Adipocyte (in vitro differentiated cells): Measurements from ENCODE around the gene CAPN3.
"Not testable (repeated sequence)": the region's sequence is repeated elsewhere in the genome, so short reads cannot be mapped to it uniquely, and the experiment has no call there.

Source experiments
- DNase-seq: peaks from one replicate; pipeline ENCODE4 v3.0.0-alpha.2; 2015; ENCODE audit warnings: low read depth
- H3K27me3 ChIP-seq: replicated peaks from 2 replicates; pipeline ENCODE4 v1.7.0; 2013; ENCODE audit warnings: mild to moderate bottlenecking, low read length, moderate library complexity; ENCODE audit not compliant: control insufficient read depth, insufficient read depth
- H3K36me3 ChIP-seq: 2 replicates; pipeline ENCODE4 v1.7.0; 2013; ENCODE audit warnings: low read length, mild to moderate bottlenecking, moderate library complexity; ENCODE audit not compliant: control insufficient read depth, insufficient read depth, severe bottlenecking
- H3K4me1 ChIP-seq: 2 replicates; pipeline ENCODE4 v1.7.0; 2013; ENCODE audit warnings: mild to moderate bottlenecking, low read length, moderate library complexity; ENCODE audit not compliant: control insufficient read depth, insufficient read depth
- H3K4me3 ChIP-seq: 2 replicates; pipeline ENCODE4 v1.7.0; 2013; ENCODE audit warnings: mild to moderate bottlenecking, low read length, moderate library complexity
- H3K9ac ChIP-seq: 2 replicates; pipeline ENCODE4 v1.7.0; 2013; ENCODE audit warnings: mild to moderate bottlenecking, low read length, moderate library complexity
- H3K9me3 ChIP-seq: 2 replicates; pipeline ENCODE4 v1.7.0; 2013; ENCODE audit warnings: mild to moderate bottlenecking, low read length, moderate library complexity; ENCODE audit not compliant: control insufficient read depth

CAPN3 gene

DNA sequence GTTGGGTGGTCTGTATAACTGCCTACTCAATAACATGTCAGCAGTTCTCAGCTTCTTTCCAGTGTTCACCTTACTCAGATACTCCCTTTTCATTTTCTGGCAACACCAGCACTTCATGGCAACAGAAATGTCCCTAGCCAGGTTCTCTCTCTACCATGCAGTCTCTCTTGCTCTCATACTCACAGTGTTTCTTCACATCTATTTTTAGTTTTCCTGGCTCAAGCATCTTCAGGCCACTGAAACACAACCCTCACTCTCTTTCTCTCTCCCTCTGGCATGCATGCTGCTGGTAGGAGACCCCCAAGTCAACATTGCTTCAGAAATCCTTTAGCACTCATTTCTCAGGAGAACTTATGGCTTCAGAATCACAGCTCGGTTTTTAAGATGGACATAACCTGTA is at the start of gene CAPN3:
Gene CAPN3 (plus strand): TSS at position 253 of the 400 bp plus-strand sequence. CDS start 305 bp downstream, outside the sequence.
- no peak for DNase-seq
- no peaks in the 10 kb centered on the region for H3K9me3 ChIP-seq
- no peaks in the 10 kb centered on the region for H3K4me1 ChIP-seq
- no peaks in the 10 kb centered on the region for H3K27me3 ChIP-seq
- peaks cover 22% of the 10 kb centered on the region for H3K36me3 ChIP-seq
- H3K9ac ChIP-seq: no peak within 1 kb of the TSS
- no peak within 1 kb of the TSS for H3K4me3 ChIP-seq

DNA sequence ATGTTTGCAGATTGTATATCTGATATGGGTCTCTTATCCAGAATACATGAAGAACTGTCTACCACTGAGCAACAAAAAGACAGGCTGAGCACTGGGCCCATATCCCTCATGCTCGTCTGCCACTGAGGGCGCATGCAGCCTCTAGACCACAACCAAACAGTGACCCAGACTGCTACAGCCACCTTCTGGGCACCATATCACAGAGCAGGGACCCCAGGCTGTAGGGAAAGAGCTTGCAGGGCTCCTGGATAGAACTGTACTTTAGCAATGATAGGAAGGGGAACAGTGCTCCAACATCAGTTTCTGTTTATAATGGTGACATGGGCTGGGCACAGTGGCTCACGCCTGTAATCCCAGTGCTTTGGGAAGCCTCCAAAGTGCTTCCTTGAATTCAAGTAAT is 45.8 kb upstream of the CAPN3 start:
- H3K9me3 ChIP-seq: no peaks in the 10 kb centered on the region
- peaks cover 36% of the 10 kb centered on the region for H3K36me3 ChIP-seq
- no peaks in the 10 kb centered on the region for H3K27me3 ChIP-seq
- no peak overlapping the region for H3K9ac ChIP-seq
- H3K4me3 ChIP-seq: no peak overlapping the region
- no peak for DNase-seq
- H3K4me1 ChIP-seq: no peaks in the 10 kb centered on the region

DNA sequence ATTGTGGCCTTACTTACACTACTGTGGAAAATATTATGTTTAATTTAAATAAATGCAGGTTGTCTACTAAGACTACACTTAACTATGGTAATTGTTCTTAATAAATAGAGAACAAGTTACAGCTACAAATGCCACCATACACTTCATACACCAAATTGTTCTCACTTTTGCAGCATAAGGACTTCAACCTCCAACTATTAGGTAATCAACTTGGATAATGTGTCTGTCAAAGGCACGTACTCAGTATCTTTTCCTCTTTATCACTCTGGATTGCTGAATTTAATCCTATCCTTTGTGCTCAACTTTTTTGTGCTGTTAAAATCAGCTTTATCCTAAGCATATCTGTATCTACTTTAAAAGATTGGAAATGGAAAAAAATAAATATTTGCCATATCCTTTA is 44.5 kb upstream of the CAPN3 start:
- Histone ChIP-seq H3K4me1 (no peaks in the 10 kb centered on the region), H3K4me3 (no peak overlapping the region), H3K9me3 (no peaks in the 10 kb centered on the region), H3K9ac (no peak overlapping the region), H3K27me3 (no peaks in the 10 kb centered on the region), H3K36me3 (peaks cover 30% of the 10 kb centered on the region)
- no peak for DNase-seq

DNA sequence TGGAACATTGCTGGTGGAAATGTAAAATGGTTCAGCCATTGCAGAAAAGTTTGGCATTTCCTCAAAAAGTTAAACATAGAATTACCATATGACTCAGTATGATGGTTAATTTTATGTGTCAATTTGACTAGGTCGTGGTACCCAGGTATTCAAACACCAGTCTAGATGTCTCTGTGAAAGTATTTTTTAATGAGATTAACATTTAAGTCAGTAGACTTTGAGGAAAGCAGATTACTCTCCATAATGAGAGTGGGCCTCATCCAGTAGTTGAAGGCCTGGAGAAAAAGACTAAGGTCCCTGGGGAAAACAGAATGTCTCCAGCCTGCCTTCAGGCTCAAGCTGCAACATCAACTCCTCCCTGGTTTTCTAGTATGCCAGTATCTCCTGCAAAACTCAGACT is 43.8 kb upstream of the CAPN3 start:
- no peaks in the 10 kb centered on the region for H3K4me1 ChIP-seq
- H3K9me3 ChIP-seq: no peaks in the 10 kb centered on the region
- H3K36me3 ChIP-seq: peaks cover 23% of the 10 kb centered on the region
- no peak overlapping the region for H3K9ac ChIP-seq
- H3K27me3 ChIP-seq: no peaks in the 10 kb centered on the region
- H3K4me3 ChIP-seq: no peak overlapping the region
- no peak for DNase-seq

DNA sequence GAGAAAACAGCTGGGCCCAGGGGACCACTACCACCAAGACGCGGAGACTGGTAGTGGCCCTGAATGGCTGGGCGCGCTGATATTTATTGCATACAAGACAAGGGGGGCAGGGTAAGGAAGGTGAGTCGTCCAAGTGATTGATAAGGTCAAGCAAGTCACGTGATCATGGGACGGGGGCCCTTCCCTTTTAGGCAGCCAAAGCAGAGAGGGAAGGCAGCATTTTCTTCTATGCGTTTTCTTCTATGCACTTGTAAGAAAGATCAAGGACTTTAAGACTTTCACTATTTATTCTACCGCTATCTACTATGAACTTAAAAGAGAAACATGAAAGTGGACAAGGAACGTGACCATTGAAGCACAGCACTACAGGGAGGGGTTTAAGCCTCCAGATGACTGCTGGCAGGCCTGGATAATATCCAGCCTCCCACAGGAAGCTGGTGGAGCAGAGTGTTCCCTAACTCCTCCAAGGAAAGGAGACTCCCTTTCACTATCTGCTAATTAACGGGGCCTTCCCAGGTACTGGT is 43.0 kb upstream of the CAPN3 start:
- not testable (repeated sequence) for DNase-seq, H3K9me3 ChIP-seq, H3K4me3 ChIP-seq, H3K9ac ChIP-seq, H3K4me1 ChIP-seq, H3K27me3 ChIP-seq
- H3K36me3 ChIP-seq: peaks cover 15% of the 10 kb centered on the region

DNA sequence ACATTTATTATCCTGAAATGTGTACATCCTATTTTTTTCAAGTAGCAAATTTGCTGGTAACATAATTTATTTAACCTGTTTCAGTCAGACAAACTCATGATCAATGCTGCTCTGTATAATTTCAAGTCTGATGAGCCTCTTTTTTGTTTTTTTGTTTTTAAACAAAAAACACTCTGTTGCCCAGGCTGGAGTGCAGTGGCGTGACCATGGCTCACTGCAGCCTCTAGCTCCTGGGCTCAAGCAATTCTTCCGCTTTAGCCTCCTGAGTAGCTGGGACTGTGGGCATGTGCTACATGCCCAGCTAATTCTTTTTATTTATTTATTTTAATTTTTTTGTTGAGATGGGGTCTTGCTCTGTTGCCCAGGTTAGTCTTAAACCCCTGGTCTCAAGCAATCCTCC is 40.1 kb upstream of the CAPN3 start:
- Histone ChIP-seq H3K4me1 (peaks cover 2% of the 10 kb centered on the region), H3K4me3 (no peak overlapping the region), H3K9me3 (no peaks in the 10 kb centered on the region), H3K36me3 (peaks cover 22% of the 10 kb centered on the region), H3K9ac (no peak overlapping the region), H3K27me3 (no peaks in the 10 kb centered on the region)
- no peak for DNase-seq

DNA sequence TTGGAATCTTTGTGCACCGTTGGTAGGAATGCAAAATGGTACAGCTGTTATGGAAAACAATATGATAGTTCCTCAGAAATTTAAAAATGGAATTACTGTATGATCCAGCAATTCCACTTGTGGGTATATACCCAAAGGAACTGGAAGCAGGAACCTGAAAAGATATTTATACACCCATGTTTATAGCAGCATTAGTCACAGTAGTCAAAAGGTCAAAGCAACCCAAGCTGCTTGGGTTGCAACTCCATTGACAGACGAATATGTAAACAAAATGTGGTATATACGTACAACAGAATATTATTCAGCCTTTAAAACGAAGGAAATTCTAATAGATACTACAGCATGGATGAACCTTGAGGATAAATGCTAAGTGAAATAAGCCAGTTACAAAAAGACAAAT is 35.0 kb upstream of the CAPN3 start:
- no peak overlapping the region for H3K9ac ChIP-seq
- peaks cover 7% of the 10 kb centered on the region for H3K4me1 ChIP-seq
- no peaks in the 10 kb centered on the region for H3K27me3 ChIP-seq
- H3K9me3 ChIP-seq: no peaks in the 10 kb centered on the region
- no peak overlapping the region for H3K4me3 ChIP-seq
- peak; percentile 9 for DNase-seq
- H3K36me3 ChIP-seq: peaks cover 37% of the 10 kb centered on the region

DNA sequence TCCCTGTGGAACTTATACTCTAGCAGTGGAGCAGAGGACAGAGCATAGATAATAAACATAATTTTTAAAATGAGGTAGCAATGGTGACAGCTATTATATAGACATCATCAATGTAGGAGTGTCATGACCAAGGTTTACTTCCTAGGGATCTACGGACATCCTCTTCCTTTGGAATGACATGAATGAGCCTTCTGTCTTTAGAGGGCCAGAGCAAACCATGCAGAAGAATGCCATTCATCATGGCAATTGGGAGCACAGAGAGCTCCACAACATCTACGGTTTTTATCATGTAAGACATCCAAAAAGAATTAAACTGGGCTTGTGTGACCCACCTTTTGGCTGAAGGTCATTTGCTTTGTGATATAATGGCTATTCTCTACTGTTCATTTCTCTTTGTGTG is 30.1 kb upstream of the CAPN3 start:
- H3K4me1 ChIP-seq: peaks cover 5% of the 10 kb centered on the region
- H3K9me3 ChIP-seq: no peaks in the 10 kb centered on the region
- H3K36me3 ChIP-seq: peaks cover 27% of the 10 kb centered on the region
- no peak overlapping the region for H3K9ac ChIP-seq
- no peaks in the 10 kb centered on the region for H3K27me3 ChIP-seq
- no peak overlapping the region for H3K4me3 ChIP-seq
- DNase-seq: no peak

DNA sequence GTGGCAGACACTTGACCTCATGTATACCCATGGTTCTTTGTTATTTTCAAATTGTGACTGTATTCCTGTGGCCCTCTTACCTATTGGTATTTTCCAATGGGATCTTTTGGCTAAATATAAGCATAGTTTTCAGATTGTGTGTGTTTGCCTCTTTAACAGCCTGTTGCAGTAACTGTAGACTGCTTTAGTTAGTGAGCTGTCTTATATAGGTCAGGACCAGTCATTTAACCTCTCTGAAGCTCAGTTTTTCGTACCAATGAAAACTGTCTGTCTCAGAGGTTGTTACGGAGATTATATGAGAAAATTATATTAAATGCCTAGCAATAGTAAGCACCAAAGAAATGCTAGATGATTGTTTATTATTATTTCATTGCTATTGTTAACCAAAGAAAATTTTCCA is 29.3 kb upstream of the CAPN3 start:
- Histone ChIP-seq H3K9ac (no peak overlapping the region), H3K9me3 (peaks cover 3% of the 10 kb centered on the region), H3K36me3 (peaks cover 31% of the 10 kb centered on the region), H3K4me1 (no peaks in the 10 kb centered on the region), H3K27me3 (no peaks in the 10 kb centered on the region), H3K4me3 (no peak overlapping the region)
- DNase-seq: no peak

DNA sequence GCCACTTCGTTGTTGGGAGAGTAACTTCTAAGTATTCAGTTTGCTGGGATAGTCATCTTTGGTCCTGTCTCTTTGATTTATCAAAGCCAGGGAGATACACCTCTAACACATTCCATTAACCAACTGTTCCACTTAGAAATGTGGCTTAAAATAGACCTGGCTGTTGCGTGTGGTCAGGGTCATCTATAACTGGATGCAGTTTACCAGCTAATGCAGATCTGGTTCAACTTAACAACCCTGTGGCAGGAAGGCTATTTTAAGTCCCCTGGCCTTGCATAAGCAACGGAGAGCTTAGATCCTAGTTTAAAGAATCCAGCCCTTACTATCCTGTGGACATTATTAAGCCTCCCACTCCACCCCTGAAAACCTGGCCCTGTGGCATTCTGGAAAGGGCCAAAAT is 28.1 kb upstream of the CAPN3 start:
- no peaks in the 10 kb centered on the region for H3K4me1 ChIP-seq
- no peak overlapping the region for H3K4me3 ChIP-seq
- H3K36me3 ChIP-seq: peaks cover 34% of the 10 kb centered on the region
- H3K9ac ChIP-seq: no peak overlapping the region
- H3K27me3 ChIP-seq: no peaks in the 10 kb centered on the region
- H3K9me3 ChIP-seq: peaks cover 10% of the 10 kb centered on the region
- no peak for DNase-seq

DNA sequence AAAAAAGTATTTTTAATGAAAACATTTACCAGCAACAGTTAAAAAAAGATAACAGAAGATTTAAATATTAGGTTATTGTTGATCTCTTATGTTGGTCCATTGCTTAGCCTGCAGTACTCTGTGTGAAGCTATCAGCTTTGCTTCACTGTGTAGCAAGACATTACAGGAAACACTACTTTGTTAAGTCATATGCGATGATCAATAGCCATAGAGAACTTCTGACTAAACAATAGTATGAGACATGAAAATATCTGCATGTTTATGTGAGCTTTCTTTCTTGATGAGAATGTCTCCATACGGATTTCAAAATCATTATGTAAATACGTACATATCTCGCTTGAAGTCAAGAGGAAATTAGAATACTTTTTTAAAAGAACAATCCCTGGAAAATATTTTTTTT is 27.0 kb upstream of the CAPN3 start:
- no peak overlapping the region for H3K9ac ChIP-seq
- H3K27me3 ChIP-seq: no peaks in the 10 kb centered on the region
- no peaks in the 10 kb centered on the region for H3K4me1 ChIP-seq
- DNase-seq: peak; percentile 52
- peaks cover 24% of the 10 kb centered on the region for H3K36me3 ChIP-seq
- H3K9me3 ChIP-seq: peaks cover 10% of the 10 kb centered on the region
- no peak overlapping the region for H3K4me3 ChIP-seq

DNA sequence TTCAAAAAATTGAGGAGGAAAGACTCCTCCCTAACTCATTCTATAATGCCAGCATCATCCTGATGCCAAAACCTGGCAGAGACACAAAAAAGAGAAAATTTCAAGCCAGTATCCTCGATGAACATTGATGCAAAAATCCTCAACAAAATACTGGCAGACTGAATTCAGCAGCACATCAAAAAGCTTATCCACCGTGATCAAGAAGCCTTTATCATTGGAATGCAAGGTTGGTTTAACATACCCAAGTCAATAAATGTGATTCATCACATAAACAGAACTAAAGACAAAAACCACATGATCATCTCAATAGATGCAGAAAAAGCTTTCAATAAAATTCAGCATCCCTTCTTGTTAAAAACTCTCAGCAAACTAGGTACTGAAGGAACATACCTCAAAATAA is 24.2 kb upstream of the CAPN3 start:
- Histone ChIP-seq H3K36me3 (peaks cover 13% of the 10 kb centered on the region), H3K4me3 (peak overlapping the region; percentile 19), H3K9ac (no peak overlapping the region)

More for the DNA sequence above, 24.2 kb upstream of the CAPN3 start:
- Histone ChIP-seq H3K27me3 (no peaks in the 10 kb centered on the region), H3K4me1 (no peaks in the 10 kb centered on the region), H3K9me3 (peaks cover 10% of the 10 kb centered on the region)
- DNase-seq: no peak
